ENCODE results near the gene USP21. TPM values are rescaled to one million over a fixed set of nuclear protein-coding genes. Genes with fewer than 3 reads are reported as not detected.

Gene USP21
- total RNA-seq, 3 donors from 2014 or later (not counting 1 experiment from before 2014, with no cell fraction given) = 31.6 to 40.3 (median 35.3) TPM

DNA sequence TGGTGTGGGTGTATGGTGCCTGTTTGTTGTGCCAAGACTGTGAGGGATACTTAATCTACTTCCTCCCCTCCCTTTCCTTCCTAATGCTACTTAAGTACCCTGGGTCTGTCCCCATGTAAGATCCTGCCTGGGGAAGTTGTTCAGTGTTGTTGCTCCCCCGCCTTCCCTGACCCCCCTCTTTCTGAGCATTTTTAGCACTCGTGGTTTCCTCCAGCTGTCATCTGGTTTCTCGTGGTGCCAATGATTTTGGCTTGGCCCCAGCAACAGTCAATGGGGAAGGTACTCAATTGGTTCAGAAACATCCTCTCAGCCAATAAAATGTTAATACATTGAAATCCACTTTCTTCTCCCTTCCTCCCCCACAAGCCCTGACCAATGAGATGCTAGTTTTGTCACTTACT is 26.0 kb downstream of the USP21 start:
- H3K4me3 ChIP-seq (ENCODE audit: low read length) = no peak overlapping the region
- Mint-ChIP-seq H3K9me3 (no peaks in the 10 kb centered on the region), H3K4me1 (peaks cover 79 to 80% of the 10 kb centered on the region in 2 donors), H3K36me3 (no peaks in the 10 kb centered on the region), H3K4me3 (peak overlapping the region; percentile 75), H3K27me3 (ENCODE audit: low read depth in 2 of 2) (no peaks in the 10 kb centered on the region), H3K27ac (peak overlapping the region; percentile 95 to 97)
- ATAC-seq = peak; percentile 69 to 86 (median 86)
- no peaks in the 10 kb centered on the region for H3K27me3 ChIP-seq (ENCODE audit: control insufficient read depth, insufficient read depth, low read length)
- peak overlapping the region; percentile 83 for H3K27ac ChIP-seq (ENCODE audit: low read length)
- intact Hi-C loops (cut with micrococcal nuclease) = loop anchor here (1.0 to 2.0 kb wide), 3 partner anchors 18 to 40 kb away; partner anchors contain the start of gene PPOX
- peaks cover 72% of the 10 kb centered on the region for H3K4me1 ChIP-seq (ENCODE audit: control insufficient read depth, insufficient read depth, low read length)
- peak; percentile 60 to 93 for DNase-seq
- WGBS (ENCODE audit: insufficient coverage) = 0% methylated on average over 3 of the region's 3 CpGs
- no peaks in the 10 kb centered on the region for H3K36me3 ChIP-seq (ENCODE audit: control insufficient read depth, insufficient read depth, low read length)
- H3K9me3 ChIP-seq (ENCODE audit: control insufficient read depth, insufficient read depth, low read length) = no peaks in the 10 kb centered on the region
- TF ChIP-seq, protein P1, sequence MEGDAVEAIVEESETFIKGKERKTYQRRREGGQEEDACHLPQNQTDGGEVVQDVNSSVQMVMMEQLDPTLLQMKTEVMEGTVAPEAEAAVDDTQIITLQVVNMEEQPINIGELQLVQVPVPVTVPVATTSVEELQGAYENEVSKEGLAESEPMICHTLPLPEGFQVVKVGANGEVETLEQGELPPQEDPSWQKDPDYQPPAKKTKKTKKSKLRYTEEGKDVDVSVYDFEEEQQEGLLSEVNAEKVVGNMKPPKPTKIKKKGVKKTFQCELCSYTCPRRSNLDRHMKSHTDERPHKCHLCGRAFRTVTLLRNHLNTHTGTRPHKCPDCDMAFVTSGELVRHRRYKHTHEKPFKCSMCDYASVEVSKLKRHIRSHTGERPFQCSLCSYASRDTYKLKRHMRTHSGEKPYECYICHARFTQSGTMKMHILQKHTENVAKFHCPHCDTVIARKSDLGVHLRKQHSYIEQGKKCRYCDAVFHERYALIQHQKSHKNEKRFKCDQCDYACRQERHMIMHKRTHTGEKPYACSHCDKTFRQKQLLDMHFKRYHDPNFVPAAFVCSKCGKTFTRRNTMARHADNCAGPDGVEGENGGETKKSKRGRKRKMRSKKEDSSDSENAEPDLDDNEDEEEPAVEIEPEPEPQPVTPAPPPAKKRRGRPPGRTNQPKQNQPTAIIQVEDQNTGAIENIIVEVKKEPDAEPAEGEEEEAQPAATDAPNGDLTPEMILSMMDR (IDR thresholded peaks at IDR 0.05) = no peak

DNA sequence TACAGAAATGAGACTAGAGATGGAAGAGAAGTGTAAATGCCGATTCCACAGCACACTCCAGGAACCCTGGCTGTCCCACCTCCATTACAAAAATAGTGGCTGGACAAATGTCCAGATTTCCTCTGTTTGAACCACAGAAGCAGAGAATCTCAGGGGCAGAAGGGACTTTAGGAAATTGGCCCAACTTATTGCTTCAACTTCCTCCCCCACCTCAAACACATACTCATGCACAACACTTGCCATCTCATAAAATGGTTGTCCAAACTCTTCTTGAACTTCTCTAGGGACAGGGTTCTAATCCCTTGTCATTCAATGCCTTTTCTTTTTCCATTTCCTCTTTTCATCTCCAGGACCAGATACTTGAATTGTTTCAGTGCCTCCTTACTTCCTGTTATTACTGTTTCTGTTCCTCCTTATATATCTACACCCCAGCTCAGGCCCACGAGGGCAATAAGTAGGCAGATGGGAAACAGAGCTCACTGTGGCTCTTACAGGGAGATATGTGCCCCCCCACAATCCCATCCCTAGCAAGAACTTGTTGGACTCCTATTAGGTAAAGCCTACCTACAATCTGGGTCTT is 26.5 kb downstream of the USP21 start:
- Histone ChIP-seq H3K27ac (ENCODE audit: low read length) (peak overlapping the region; percentile 83), H3K9me3 (ENCODE audit: control insufficient read depth, insufficient read depth, low read length) (no peaks in the 10 kb centered on the region), H3K27me3 (ENCODE audit: control insufficient read depth, insufficient read depth, low read length) (no peaks in the 10 kb centered on the region), H3K4me1 (ENCODE audit: control insufficient read depth, insufficient read depth, low read length) (peaks cover 72% of the 10 kb centered on the region), H3K36me3 (ENCODE audit: control insufficient read depth, insufficient read depth, low read length) (no peaks in the 10 kb centered on the region), H3K4me3 (ENCODE audit: low read length) (no peak overlapping the region)
- peak in 1 of 2 donors; percentile 43 for DNase-seq
- H3K4me1 Mint-ChIP-seq = peaks cover 74 to 75% of the 10 kb centered on the region in 2 donors
- TF ChIP-seq, protein P1 (IDR thresholded peaks at IDR 0.05) = no peak
- intact Hi-C loops (cut with micrococcal nuclease) = loop anchor here (1.0 to 2.0 kb wide), 3 partner anchors 19 to 39 kb away; partner anchors contain the start of gene PPOX
- no peaks in the 10 kb centered on the region for H3K9me3 Mint-ChIP-seq
- peak; percentile 2 to 31 (median 10) for ATAC-seq
- peak overlapping the region; percentile 95 to 97 for H3K27ac Mint-ChIP-seq
- H3K4me3 Mint-ChIP-seq = peak overlapping the region; percentile 75
- WGBS (ENCODE audit: insufficient coverage) = 0% methylated on average over 1 of the region's 2 CpGs
- H3K27me3 Mint-ChIP-seq (ENCODE audit: low read depth in 2 of 2) = no peaks in the 10 kb centered on the region
- no peaks in the 10 kb centered on the region for H3K36me3 Mint-ChIP-seq

DNA sequence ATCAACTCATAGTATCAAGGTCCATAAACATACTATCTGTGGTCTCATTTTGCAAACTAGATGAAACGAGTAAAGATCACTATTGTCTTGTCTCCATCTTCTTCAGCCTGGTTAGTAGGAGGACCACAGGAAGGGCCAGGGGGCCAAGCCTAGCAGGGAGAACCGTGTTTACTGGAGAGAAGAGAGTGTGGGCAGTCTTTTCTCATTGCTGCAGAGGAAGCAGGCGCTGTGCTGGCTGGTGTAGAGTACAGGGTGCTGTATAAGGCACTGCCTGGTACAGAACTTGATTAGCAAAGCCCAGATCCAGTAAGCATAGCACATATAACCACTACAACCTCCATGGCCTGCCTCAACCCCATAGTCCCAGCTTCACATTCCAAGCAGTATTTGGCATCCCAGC is 28.0 kb downstream of the USP21 start:
- H3K9me3 Mint-ChIP-seq = no peaks in the 10 kb centered on the region
- ATAC-seq (no peak), DNase-seq (no peak)
- Histone ChIP-seq H3K27ac (ENCODE audit: low read length) (peak overlapping the region; percentile 83), H3K27me3 (ENCODE audit: control insufficient read depth, insufficient read depth, low read length) (no peaks in the 10 kb centered on the region), H3K4me3 (ENCODE audit: low read length) (no peak overlapping the region), H3K4me1 (ENCODE audit: control insufficient read depth, insufficient read depth, low read length) (peaks cover 64% of the 10 kb centered on the region), H3K9me3 (ENCODE audit: control insufficient read depth, insufficient read depth, low read length) (no peaks in the 10 kb centered on the region), H3K36me3 (ENCODE audit: control insufficient read depth, insufficient read depth, low read length) (no peaks in the 10 kb centered on the region)
- peak overlapping the region; percentile 37 for H3K4me3 Mint-ChIP-seq
- H3K27me3 Mint-ChIP-seq (ENCODE audit: low read depth in 2 of 2) = no peaks in the 10 kb centered on the region
- WGBS (ENCODE audit: insufficient coverage) = 61% methylated on average over 3 of the region's 3 CpGs
- H3K4me1 Mint-ChIP-seq = peaks cover 66 to 70% of the 10 kb centered on the region in 2 donors
- H3K27ac Mint-ChIP-seq = peak overlapping the region; percentile 95 to 97
- H3K36me3 Mint-ChIP-seq = no peaks in the 10 kb centered on the region
- intact Hi-C loops (cut with micrococcal nuclease) = no loop called here
- TF ChIP-seq, protein P1 (IDR thresholded peaks at IDR 0.05) = no peak
